Measurements from ENCODE around the gene CLCN5.

CLCN5 gene

GRCh38 chrX:49880668-49881067 lies 41.7 kb upstream of the CLCN5 start:
- no peaks in the 10 kb centered on the region for H3K27me3 ChIP-seq (ENCODE audit: control insufficient read depth in 3 of 3, insufficient read depth in 3 of 3, low read depth in 1 of 3, low read length in 3 of 3)
- H2BK120ac ChIP-seq (ENCODE audit: low read depth, low read length): no peak overlapping the region
- H4K8ac ChIP-seq (ENCODE audit: low read depth, low read length): no peak overlapping the region
- peaks cover 5% of the 10 kb centered on the region for H3K79me1 ChIP-seq (ENCODE audit: low read depth, low read length)
- H2BK5ac ChIP-seq (ENCODE audit: low read length): no peak overlapping the region
- H3K4me2 ChIP-seq (ENCODE audit: insufficient read depth, low read length, poor library complexity, severe bottlenecking): peak overlapping the region; percentile 51
- H3K9me3 ChIP-seq (replicated peaks in 1 of 2; ENCODE audit: control insufficient read depth in 2 of 2, insufficient read depth in 1 of 2, low read depth in 1 of 2, low read length in 2 of 2): peaks cover 0 to 6% of the 10 kb centered on the region in 2 donors
- H2BK12ac ChIP-seq (ENCODE audit: low read length): no peak overlapping the region
- no peak overlapping the region for H2AK5ac ChIP-seq (ENCODE audit: low read depth, low read length)
- no CpG with 5 or more reads among the region's 12 CpGs for WGBS, 2 donors (ENCODE audit: extremely low coverage in 2 of 2, insufficient read length in 2 of 2, insufficient replicate concordance in 1 of 2)
- no peak overlapping the region for H3K4ac ChIP-seq (ENCODE audit: low read length)
- H3K4me3 ChIP-seq (ENCODE audit: low read length in 2 of 2): peak overlapping the region in 1 of 2 donors; percentile 61
- no peak overlapping the region for H3K27ac ChIP-seq (replicated peaks; ENCODE audit: low read length)
- H4K91ac ChIP-seq (ENCODE audit: low read depth, low read length, poor library complexity): no peak overlapping the region
- H2AFZ ChIP-seq (ENCODE audit: low read length): no peak overlapping the region
- no peak for DNase-seq (ENCODE audit: low spot score)
- H3K36me3 ChIP-seq (replicated peaks in 1 of 2; ENCODE audit: control insufficient read depth in 2 of 2, insufficient read depth in 2 of 2, low read length in 2 of 2): peaks cover 9 to 18% of the 10 kb centered on the region in 2 donors
- peaks cover 2 to 9% of the 10 kb centered on the region in 2 donors for H3K4me1 ChIP-seq (ENCODE audit: control insufficient read depth in 2 of 2, insufficient read depth in 1 of 2, low read depth in 1 of 2, low read length in 2 of 2)
- H3K23ac ChIP-seq (ENCODE audit: low read depth, low read length, poor library complexity): no peak overlapping the region
- no peak overlapping the region for H3K9ac ChIP-seq (ENCODE audit: low read depth, low read length, poor library complexity)
- H3K18ac ChIP-seq (ENCODE audit: low read length): no peak overlapping the region
- H2BK15ac ChIP-seq (ENCODE audit: low read length): no peak overlapping the region
- no peak overlapping the region for H3K14ac ChIP-seq (ENCODE audit: low read length)

GRCh38 chrX:49884290-49884862 lies 38.0 kb upstream of the CLCN5 start:
- WGBS, 2 donors (ENCODE audit: extremely low coverage in 2 of 2, insufficient read length in 2 of 2, insufficient replicate concordance in 1 of 2): no CpG with 5 or more reads among the region's 7 CpGs
- H3K4ac ChIP-seq (ENCODE audit: low read length): no peak overlapping the region
- H3K18ac ChIP-seq (ENCODE audit: low read length): no peak overlapping the region
- no peak overlapping the region for H4K8ac ChIP-seq (ENCODE audit: low read depth, low read length)
- no peak overlapping the region for H2BK120ac ChIP-seq (ENCODE audit: low read depth, low read length)
- H3K9me3 ChIP-seq (replicated peaks in 1 of 2; ENCODE audit: control insufficient read depth in 2 of 2, insufficient read depth in 1 of 2, low read depth in 1 of 2, low read length in 2 of 2): peaks cover 0 to 6% of the 10 kb centered on the region in 2 donors
- DNase-seq (ENCODE audit: low spot score): peak; percentile 35
- H2AK5ac ChIP-seq (ENCODE audit: low read depth, low read length): no peak overlapping the region
- no peak overlapping the region for H3K27ac ChIP-seq (replicated peaks; ENCODE audit: low read length)
- no peak overlapping the region for H2BK12ac ChIP-seq (ENCODE audit: low read length)
- no peak overlapping the region for H2AFZ ChIP-seq (ENCODE audit: low read length)
- no peak overlapping the region for H2BK5ac ChIP-seq (ENCODE audit: low read length)
- H3K23ac ChIP-seq (ENCODE audit: low read depth, low read length, poor library complexity): no peak overlapping the region
- H2BK15ac ChIP-seq (ENCODE audit: low read length): no peak overlapping the region
- no peak overlapping the region for H3K9ac ChIP-seq (ENCODE audit: low read depth, low read length, poor library complexity)
- no peak overlapping the region for H3K4me3 ChIP-seq (ENCODE audit: low read length in 2 of 2)
- H3K27me3 ChIP-seq (ENCODE audit: control insufficient read depth in 3 of 3, insufficient read depth in 3 of 3, low read depth in 1 of 3, low read length in 3 of 3): no peaks in the 10 kb centered on the region
- no peak overlapping the region for H3K14ac ChIP-seq (ENCODE audit: low read length)
- no peak overlapping the region for H3K4me2 ChIP-seq (ENCODE audit: insufficient read depth, low read length, poor library complexity, severe bottlenecking)
- peaks cover 5% of the 10 kb centered on the region for H3K79me1 ChIP-seq (ENCODE audit: low read depth, low read length)
- peaks cover 0 to 9% of the 10 kb centered on the region in 2 donors for H3K4me1 ChIP-seq (ENCODE audit: control insufficient read depth in 2 of 2, insufficient read depth in 1 of 2, low read depth in 1 of 2, low read length in 2 of 2)
- no peak overlapping the region for H4K91ac ChIP-seq (ENCODE audit: low read depth, low read length, poor library complexity)
- peaks cover 9 to 18% of the 10 kb centered on the region in 2 donors for H3K36me3 ChIP-seq (replicated peaks in 1 of 2; ENCODE audit: control insufficient read depth in 2 of 2, insufficient read depth in 2 of 2, low read length in 2 of 2)

- no peak overlapping the region for H3K4ac ChIP-seq (ENCODE audit: low read length)
- no peak overlapping the region for H3K4me3 ChIP-seq (ENCODE audit: low read length in 2 of 2)
- no peak overlapping the region for H4K91ac ChIP-seq (ENCODE audit: low read depth, low read length, poor library complexity)
- H3K9me3 ChIP-seq (replicated peaks in 1 of 2; ENCODE audit: control insufficient read depth in 2 of 2, insufficient read depth in 1 of 2, low read depth in 1 of 2, low read length in 2 of 2): no peaks in the 10 kb centered on the region
- H2AFZ ChIP-seq (ENCODE audit: low read length): no peak overlapping the region
- no CpG with 5 or more reads among the region's 4 CpGs for WGBS, 2 donors (ENCODE audit: extremely low coverage in 2 of 2, insufficient read length in 2 of 2, insufficient replicate concordance in 1 of 2)
- no peak overlapping the region for H2BK15ac ChIP-seq (ENCODE audit: low read length)
- H3K4me2 ChIP-seq (ENCODE audit: insufficient read depth, low read length, poor library complexity, severe bottlenecking): no peak overlapping the region
- H3K4me1 ChIP-seq (ENCODE audit: control insufficient read depth in 2 of 2, insufficient read depth in 1 of 2, low read depth in 1 of 2, low read length in 2 of 2): no peaks in the 10 kb centered on the region
- H2BK5ac ChIP-seq (ENCODE audit: low read length): no peak overlapping the region
- no peak for DNase-seq (ENCODE audit: low spot score)
- H3K14ac ChIP-seq (ENCODE audit: low read length): no peak overlapping the region
- no peak overlapping the region for H3K23ac ChIP-seq (ENCODE audit: low read depth, low read length, poor library complexity)
- H3K79me1 ChIP-seq (ENCODE audit: low read depth, low read length): no peaks in the 10 kb centered on the region
- no peak overlapping the region for H4K8ac ChIP-seq (ENCODE audit: low read depth, low read length)
- peaks cover 0 to 3% (median 0%) of the 10 kb centered on the region in 3 experiments for H3K27me3 ChIP-seq (ENCODE audit: control insufficient read depth in 3 of 3, insufficient read depth in 3 of 3, low read depth in 1 of 3, low read length in 3 of 3)
- no peak overlapping the region for H3K27ac ChIP-seq (replicated peaks; ENCODE audit: low read length)
- no peak overlapping the region for H2AK5ac ChIP-seq (ENCODE audit: low read depth, low read length)
- no peak overlapping the region for H3K9ac ChIP-seq (ENCODE audit: low read depth, low read length, poor library complexity)
- H2BK120ac ChIP-seq (ENCODE audit: low read depth, low read length): no peak overlapping the region
- H2BK12ac ChIP-seq (ENCODE audit: low read length): no peak overlapping the region
- H3K36me3 ChIP-seq (replicated peaks in 1 of 2; ENCODE audit: control insufficient read depth in 2 of 2, insufficient read depth in 2 of 2, low read length in 2 of 2): no peaks in the 10 kb centered on the region
- H3K18ac ChIP-seq (ENCODE audit: low read length): no peak overlapping the region
These were observed 29.9 kb upstream of the CLCN5 start for GRCh38 chrX:49892542-49892941.

GRCh38 chrX:49896951-49897350 lies 25.4 kb upstream of the CLCN5 start:
- Histone ChIP-seq H3K79me1 (ENCODE audit: low read depth, low read length) (no peaks in the 10 kb centered on the region), H2AK5ac (ENCODE audit: low read depth, low read length) (no peak overlapping the region), H3K36me3 (replicated peaks in 1 of 2; ENCODE audit: control insufficient read depth in 2 of 2, insufficient read depth in 2 of 2, low read length in 2 of 2) (no peaks in the 10 kb centered on the region), H3K4me1 (ENCODE audit: control insufficient read depth in 2 of 2, insufficient read depth in 1 of 2, low read depth in 1 of 2, low read length in 2 of 2) (no peaks in the 10 kb centered on the region), H3K4ac (ENCODE audit: low read length) (no peak overlapping the region), H2BK5ac (ENCODE audit: low read length) (no peak overlapping the region), H3K27me3 (ENCODE audit: control insufficient read depth in 3 of 3, insufficient read depth in 3 of 3, low read depth in 1 of 3, low read length in 3 of 3) (peaks cover 0 to 7% (median 0%) of the 10 kb centered on the region in 3 experiments), H2BK15ac (ENCODE audit: low read length) (no peak overlapping the region), H3K14ac (ENCODE audit: low read length) (no peak overlapping the region), H3K27ac (replicated peaks; ENCODE audit: low read length) (no peak overlapping the region), H2BK12ac (ENCODE audit: low read length) (no peak overlapping the region), H3K9me3 (replicated peaks in 1 of 2; ENCODE audit: control insufficient read depth in 2 of 2, insufficient read depth in 1 of 2, low read depth in 1 of 2, low read length in 2 of 2) (peaks cover 0 to 5% of the 10 kb centered on the region in 2 donors), H4K91ac (ENCODE audit: low read depth, low read length, poor library complexity) (no peak overlapping the region), H3K18ac (ENCODE audit: low read length) (no peak overlapping the region), H3K9ac (ENCODE audit: low read depth, low read length, poor library complexity) (no peak overlapping the region), H3K4me2 (ENCODE audit: insufficient read depth, low read length, poor library complexity, severe bottlenecking) (no peak overlapping the region), H3K4me3 (ENCODE audit: low read length in 2 of 2) (no peak overlapping the region), H4K8ac (ENCODE audit: low read depth, low read length) (no peak overlapping the region), H3K23ac (ENCODE audit: low read depth, low read length, poor library complexity) (no peak overlapping the region), H2BK120ac (ENCODE audit: low read depth, low read length) (no peak overlapping the region), H2AFZ (ENCODE audit: low read length) (no peak overlapping the region)
- no CpG with 5 or more reads among the region's 4 CpGs for WGBS, 2 donors (ENCODE audit: extremely low coverage in 2 of 2, insufficient read length in 2 of 2, insufficient replicate concordance in 1 of 2)
- DNase-seq (ENCODE audit: low spot score): no peak
